GM12878 (cell line): ENCODE measurements around the gene CD82. TPM values are rescaled to one million over a fixed set of nuclear protein-coding genes. Genes with fewer than 3 reads are reported as not detected.
A peak's percentile ranks its signal among the peaks of the same experiment; 100 is the strongest.

Source experiments
- BACH1 ChIP-seq: fragments of 450-650 bp; IDR thresholded peaks from 2 replicates; pipeline ENCODE4 v1.6.1; 2017; ENCODE audit warnings: mild to moderate bottlenecking, borderline replicate concordance
- CBX3 ChIP-seq: fragments of 200-600 bp; sonication (generic); IDR thresholded peaks from 2 replicates; pipeline ENCODE4 v1.6.1; 2016; ENCODE audit warnings: low read depth, borderline replicate concordance
- CBX5 ChIP-seq: sonication (generic); IDR thresholded peaks from 2 replicates; pipeline ENCODE4 v1.6.1; 2016; ENCODE audit warnings: low read depth, moderate library complexity, mild to moderate bottlenecking, inconsistent platforms
- CHD4 ChIP-seq: fragments of 200-600 bp; sonication (generic); IDR thresholded peaks from 2 replicates; pipeline ENCODE4 v1.6.1; 2016; ENCODE audit warnings: mild to moderate bottlenecking
- CREB1 ChIP-seq: IDR thresholded peaks from 2 replicates; pipeline ENCODE4 v1.6.1; 2012; ENCODE audit warnings: low read depth, mild to moderate bottlenecking, inconsistent platforms
- EGR1 ChIP-seq, 2 experiments: IDR thresholded peaks; 1 replicate in 1 of 2; 2 replicates in 1 of 2; pipeline ENCODE4 v1.6.1; 2011 to 2012; ENCODE audit warnings: low read depth in 2 of 2, low read length in 2 of 2, borderline replicate concordance in 1 of 2, mild to moderate bottlenecking in 1 of 2, moderate library complexity in 1 of 2
- GABPA ChIP-seq: IDR thresholded peaks from 2 replicates; pipeline ENCODE4 v1.6.1; 2014; ENCODE audit warnings: antibody characterized with exemption, low read depth, mild to moderate bottlenecking, inconsistent platforms
- GATAD2B ChIP-seq: fragments of 450-650 bp; conservative IDR thresholded peaks from 2 replicates; pipeline ENCODE4 v1.6.1; 2017; ENCODE audit warnings: low read depth, mild to moderate bottlenecking, moderate library complexity
- KAT2A ChIP-seq: conservative IDR thresholded peaks from 2 replicates; pipeline ENCODE4 v1.6.1; 2011; ENCODE audit warnings: low read depth, low read length; ENCODE audit not compliant: control insufficient read depth
- MEF2B ChIP-seq: fragments of 450-650 bp; IDR thresholded peaks from 2 replicates; pipeline ENCODE4 v1.6.1; 2018; ENCODE audit warnings: mild to moderate bottlenecking, moderate library complexity; ENCODE audit not compliant: partially characterized antibody, poor library complexity, severe bottlenecking
- MTA3 ChIP-seq: IDR thresholded peaks from 2 replicates; pipeline ENCODE4 v1.6.1; 2012; ENCODE audit warnings: low read length, inconsistent platforms, borderline replicate concordance
- MYB ChIP-seq: fragments of 150-350 bp; IDR thresholded peaks from 2 replicates; pipeline ENCODE4 v1.6.1; 2014; ENCODE audit warnings: mild to moderate bottlenecking, low read depth, low read length, borderline replicate concordance
- NBN ChIP-seq: fragments of 450-650 bp; IDR thresholded peaks from 2 replicates; pipeline ENCODE4 v1.6.1; 2016
- NFIC ChIP-seq: IDR thresholded peaks from 2 replicates; pipeline ENCODE4 v1.6.1; 2012; ENCODE audit warnings: low read depth, mild to moderate bottlenecking, inconsistent platforms, low read length, moderate library complexity
- NFYA ChIP-seq: IDR thresholded peaks from 2 replicates; pipeline ENCODE4 v1.6.1; 2011; ENCODE audit warnings: low read depth, mild to moderate bottlenecking, low read length, improper control_type of control experiment, borderline replicate concordance
- SIX5 ChIP-seq: IDR thresholded peaks from 2 replicates; pipeline ENCODE4 v1.6.1; 2011; ENCODE audit warnings: mild to moderate bottlenecking, low read depth, low read length, moderate library complexity; ENCODE audit not compliant: severe bottlenecking
- SMAD5 ChIP-seq: IDR thresholded peaks from 2 replicates; pipeline ENCODE4 v1.6.1; 2016; ENCODE audit warnings: antibody characterized with exemption, low read depth
- SMARCA5 ChIP-seq: fragments of 450-650 bp; IDR thresholded peaks from 2 replicates; pipeline ENCODE4 v1.6.1; 2017; ENCODE audit warnings: mild to moderate bottlenecking
- SREBF1 ChIP-seq: IDR thresholded peaks from 2 replicates; pipeline ENCODE4 v1.6.1; 2012; ENCODE audit warnings: mild to moderate bottlenecking, low read length
- STAT1 ChIP-seq: fragments of 450-650 bp; conservative IDR thresholded peaks from 2 replicates; pipeline ENCODE4 v1.6.1; 2014; ENCODE audit warnings: antibody characterized with exemption, mild to moderate bottlenecking
- SUZ12 ChIP-seq: fragments of 200-600 bp; sonication (generic); IDR thresholded peaks from one replicate; pipeline ENCODE4 v1.6.1; 2018; ENCODE audit warnings: antibody characterized with exemption, mild to moderate bottlenecking; ENCODE audit not compliant: unreplicated experiment
- ZBTB33 ChIP-seq: fragments of 450-650 bp; IDR thresholded peaks from 2 replicates; pipeline ENCODE4 v1.6.1; 2017; ENCODE audit warnings: mild to moderate bottlenecking
- ZNF592 ChIP-seq: fragments of 450-650 bp; IDR thresholded peaks from 2 replicates; pipeline ENCODE4 v1.6.1; 2017; ENCODE audit warnings: mild to moderate bottlenecking, moderate library complexity
- polyA plus RNA-seq, 11 experiments: library from polyadenylated mRNA; depleted of rRNA in 4 of 11; unstranded in 6 of 11; stranded (reverse) in 5 of 11; fragments of >200 nt; fragmentation: Nextera tagmentation in 4 of 11; fragmentation: Illumina TruSeq in 1 of 11; extraction: Ambion mirVana in 4 of 11; extraction: Trizol in 1 of 11; gene quantifications; 1 replicate in 1 of 11; 2 replicates in 10 of 11; pipeline versions ENCODE4 v1.2.1 to v1.2.3, GENCODE V29; 2011 to 2016; ENCODE audit warnings: inconsistent platforms in 2 of 11, missing spikeins in 2 of 11, low read depth in 1 of 11
- total RNA-seq, 4 experiments: library from RNA; depleted of rRNA in 3 of 4; stranded (reverse); fragments of >200 nt in 3 of 4; fragmentation: Illumina TruSeq in 1 of 4; extraction: Trizol in 1 of 4; gene quantifications; 2 replicates each; pipeline versions ENCODE4 v1.2.1 to v1.2.3, GENCODE V29; 2013 to 2021

The CD82 gene
- total and polyA plus RNA-seq, 10 of the 15 experiments (the other 5 are each of a cell fraction or from before 2014, with no cell fraction given): 5.2 to 180 (median 84.7) TPM

GRCh38 chr11:44574610-44575287 lies 9.3 kb downstream of the CD82 start (continued):
- TF ChIP-seq GATAD2B (0 out of 2 replicates have a peak, but pooled peaks have one; percentile 20), SUZ12 (no peak), CBX5 (no peak), SIX5 (no peak), BACH1 (no peak; the same call in 1 of the 2 replicates), EGR1 (IDR thresholded peaks at IDR 0.05; ENCODE audit: borderline replicate concordance in 1 of 2, low read depth in 2 of 2, low read length in 2 of 2) (no peak), CBX3 (no peak), KAT2A (no peak), MYB (no peak), MTA3 (peak; percentile 26; the same call in 1 of the 2 replicates), SREBF1 (no peak), ZBTB33 (no peak), MEF2B (peak; percentile 51), SMAD5 (no peak), ZNF592 (no peak), STAT1 (no peak), SMARCA5 (no peak), CREB1 (0 out of 2 replicates have a peak, but pooled peaks have one; percentile 7), CHD4 (no peak), GABPA (no peak), NFYA (no peak), NFIC (peak; percentile 72), NBN (no peak)
